Measurements from ENCODE around the gene DCLK1.

The DCLK1 gene

GRCh38 chr13:35824825-35825224 is 306.4 kb downstream of the DCLK1 start:
- no peak for DNase-seq (ENCODE audit: low spot score)

GRCh38 chr13:35824395-35824794 is 306.8 kb downstream of the DCLK1 start:
- no peak for DNase-seq (ENCODE audit: low spot score)

- no peak for DNase-seq (ENCODE audit: low spot score)
Observed at GRCh38 chr13:35822666-35823065, 308.5 kb downstream of the DCLK1 start.

- peak; percentile 67 for DNase-seq (ENCODE audit: low spot score)
Observed at GRCh38 chr13:35818633-35819067, 312.5 kb downstream of the DCLK1 start.

- DNase-seq (ENCODE audit: low spot score): no peak
Observed at GRCh38 chr13:35817642-35818607, 313.3 kb downstream of the DCLK1 start.

- DNase-seq (ENCODE audit: low spot score): no peak
Observed at GRCh38 chr13:35814605-35815011, 316.6 kb downstream of the DCLK1 start.

- DNase-seq (ENCODE audit: low spot score): no peak
Observed at GRCh38 chr13:35812736-35813135, 318.4 kb downstream of the DCLK1 start.

- DNase-seq (ENCODE audit: low spot score): no peak
Observed at GRCh38 chr13:35810321-35810720, 320.9 kb downstream of the DCLK1 start.

GRCh38 chr13:35808846-35809245 is 322.3 kb downstream of the DCLK1 start:
- no peak for DNase-seq (ENCODE audit: low spot score)

- DNase-seq (ENCODE audit: low spot score): no peak
Observed at GRCh38 chr13:35804901-35805300, 326.3 kb downstream of the DCLK1 start.

- no peak for DNase-seq (ENCODE audit: low spot score)
Observed at GRCh38 chr13:35797991-35798390, 333.2 kb downstream of the DCLK1 start.

GRCh38 chr13:35797244-35797643 is 333.9 kb downstream of the DCLK1 start:
- DNase-seq (ENCODE audit: low spot score): no peak

- no peak for DNase-seq (ENCODE audit: low spot score)
Observed at GRCh38 chr13:35796623-35797022, 334.6 kb downstream of the DCLK1 start.

GRCh38 chr13:35794734-35795389 is 336.3 kb downstream of the DCLK1 start:
- no peak for DNase-seq (ENCODE audit: low spot score)

GRCh38 chr13:35793823-35794222 is 337.4 kb downstream of the DCLK1 start:
- no peak for DNase-seq (ENCODE audit: low spot score)

GRCh38 chr13:35792911-35793310 is 338.3 kb downstream of the DCLK1 start:
- DNase-seq (ENCODE audit: low spot score): no peak

- no peak for DNase-seq (ENCODE audit: low spot score)
Observed at GRCh38 chr13:35792021-35792420, 339.2 kb downstream of the DCLK1 start.

GRCh38 chr13:35791184-35791851 is 339.9 kb downstream of the DCLK1 start:
- no peak for DNase-seq (ENCODE audit: low spot score)

- peak; percentile 72 for DNase-seq (ENCODE audit: low spot score)
Observed at GRCh38 chr13:35789335-35790165, 341.6 kb downstream of the DCLK1 start.

- DNase-seq (ENCODE audit: low spot score): no peak
Observed at GRCh38 chr13:35787937-35788336, 343.2 kb downstream of the DCLK1 start.

- peak; percentile 30 for DNase-seq (ENCODE audit: low spot score)
Observed at GRCh38 chr13:35785576-35786303, 345.4 kb downstream of the DCLK1 start.

All from pons (tissue), 1 donor.